SU-DHL-6 (cell line): ENCODE data around the gene FOXO3.

Experiments
- EZH2phosphoT487 ChIP-seq: fragments of 200-600 bp; sonication (generic), shearing (Covaris generic); conservative IDR thresholded peaks from 2 replicates; pipeline ENCODE4 v1.6.1; 2018; ENCODE audit warnings: mild to moderate bottlenecking, antibody characterized with exemption, low read length, moderate library complexity, mixed read lengths
- TF ChIP-seq, protein P1 (sequence below): fragments of 200-600 bp; sonication (generic); IDR thresholded peaks from one replicate; pipeline ENCODE4 v1.5.1; 2017; ENCODE audit warnings: antibody characterized with exemption, mild to moderate bottlenecking, low read length, moderate library complexity; ENCODE audit not compliant: insufficient read depth, poor library complexity, severe bottlenecking

DNA sequence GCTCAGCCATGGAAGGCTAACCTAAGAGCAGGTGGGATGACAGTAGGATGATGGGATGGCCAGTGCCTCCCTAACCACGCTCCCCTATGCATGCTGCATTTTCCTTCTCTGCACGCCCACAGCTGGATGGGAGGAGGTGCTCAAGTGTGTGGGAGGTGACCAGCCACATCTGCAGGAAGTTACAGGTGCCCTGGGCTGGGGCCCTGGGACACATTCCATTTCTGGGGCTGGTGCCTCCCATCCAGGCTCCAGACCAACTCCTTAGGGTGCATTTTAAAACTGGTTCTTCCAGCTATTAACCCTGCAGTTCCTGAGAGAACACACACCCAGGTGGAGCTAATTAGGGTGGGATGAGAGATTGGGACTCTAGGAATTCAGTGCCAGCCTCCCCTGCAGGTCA is 152.2 kb downstream of the FOXO3 start:
- TF ChIP-seq, protein P1, sequence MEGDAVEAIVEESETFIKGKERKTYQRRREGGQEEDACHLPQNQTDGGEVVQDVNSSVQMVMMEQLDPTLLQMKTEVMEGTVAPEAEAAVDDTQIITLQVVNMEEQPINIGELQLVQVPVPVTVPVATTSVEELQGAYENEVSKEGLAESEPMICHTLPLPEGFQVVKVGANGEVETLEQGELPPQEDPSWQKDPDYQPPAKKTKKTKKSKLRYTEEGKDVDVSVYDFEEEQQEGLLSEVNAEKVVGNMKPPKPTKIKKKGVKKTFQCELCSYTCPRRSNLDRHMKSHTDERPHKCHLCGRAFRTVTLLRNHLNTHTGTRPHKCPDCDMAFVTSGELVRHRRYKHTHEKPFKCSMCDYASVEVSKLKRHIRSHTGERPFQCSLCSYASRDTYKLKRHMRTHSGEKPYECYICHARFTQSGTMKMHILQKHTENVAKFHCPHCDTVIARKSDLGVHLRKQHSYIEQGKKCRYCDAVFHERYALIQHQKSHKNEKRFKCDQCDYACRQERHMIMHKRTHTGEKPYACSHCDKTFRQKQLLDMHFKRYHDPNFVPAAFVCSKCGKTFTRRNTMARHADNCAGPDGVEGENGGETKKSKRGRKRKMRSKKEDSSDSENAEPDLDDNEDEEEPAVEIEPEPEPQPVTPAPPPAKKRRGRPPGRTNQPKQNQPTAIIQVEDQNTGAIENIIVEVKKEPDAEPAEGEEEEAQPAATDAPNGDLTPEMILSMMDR: no peak
- no peak for TF ChIP-seq EZH2phosphoT487
